H9 (cell line): ENCODE data around the gene AFAP1L2. TPM values are rescaled to one million over a fixed set of nuclear protein-coding genes. Genes with fewer than 3 reads are reported as not detected.

Source experiments
- DNase-seq: peaks from one replicate; pipeline ENCODE4 v3.0.0-alpha.2; 2017
- H2AFZ ChIP-seq: one replicate; pipeline ENCODE4 v1.6.1; 2013; ENCODE audit warnings: mild to moderate bottlenecking, low read length, control low read depth, moderate library complexity
- H2AK5ac ChIP-seq: 2 replicates; pipeline ENCODE4 v1.6.1; 2013; ENCODE audit warnings: low read length, control low read depth, mixed read lengths; ENCODE audit not compliant: insufficient read length
- H2BK120ac ChIP-seq: one replicate; pipeline ENCODE4 v1.6.1; 2013; ENCODE audit warnings: low read depth, mild to moderate bottlenecking, low read length, control low read depth, inconsistent platforms; ENCODE audit not compliant: poor library complexity, severe bottlenecking
- H2BK12ac ChIP-seq: 2 replicates; pipeline ENCODE4 v1.6.1; 2013; ENCODE audit warnings: low read length, control low read depth, mixed read lengths, low read depth; ENCODE audit not compliant: insufficient read length
- H2BK15ac ChIP-seq: 2 replicates; pipeline ENCODE4 v1.6.1; 2013; ENCODE audit warnings: low read depth, low read length, control low read depth
- H2BK20ac ChIP-seq: one replicate; pipeline ENCODE4 v1.6.1; 2013; ENCODE audit warnings: low read depth, mild to moderate bottlenecking, low read length, control low read depth, inconsistent platforms; ENCODE audit not compliant: poor library complexity, severe bottlenecking
- H2BK5ac ChIP-seq: 2 replicates; pipeline ENCODE4 v1.6.1; 2013; ENCODE audit warnings: low read length, control low read depth, mixed read lengths; ENCODE audit not compliant: insufficient read length
- H3K14ac ChIP-seq: 2 replicates; pipeline ENCODE4 v1.6.1; 2013; ENCODE audit warnings: low read length, control low read depth; ENCODE audit not compliant: insufficient read depth
- H3K18ac ChIP-seq: 2 replicates; pipeline ENCODE4 v1.6.1; 2013; ENCODE audit warnings: low read depth, mild to moderate bottlenecking, mixed read lengths, low read length, control low read depth; ENCODE audit not compliant: insufficient read length
- H3K23ac ChIP-seq: 2 replicates; pipeline ENCODE4 v1.6.1; 2013; ENCODE audit warnings: low read length, control low read depth, mixed read lengths, low read depth; ENCODE audit not compliant: insufficient read length
- H3K23me2 ChIP-seq: 2 replicates; pipeline ENCODE4 v1.6.1; 2013; ENCODE audit warnings: low read depth, mild to moderate bottlenecking, mixed read lengths, low read length, control low read depth; ENCODE audit not compliant: insufficient read length, poor library complexity, severe bottlenecking
- H3K27ac ChIP-seq: 2 replicates; pipeline ENCODE4 v1.5.1; 2013; ENCODE audit warnings: low read length, control low read depth, mixed read lengths, low read depth; ENCODE audit not compliant: insufficient read length
- H3K27me3 ChIP-seq: 2 replicates; pipeline ENCODE4 v1.6.1; 2013; ENCODE audit warnings: low read length, control low read depth, inconsistent platforms; ENCODE audit not compliant: insufficient read depth
- H3K4ac ChIP-seq: 2 replicates; pipeline ENCODE4 v1.6.1; 2013; ENCODE audit warnings: low read depth, mild to moderate bottlenecking, control low read depth, inconsistent platforms, low read length, moderate library complexity
- H3K4me1 ChIP-seq: 2 replicates; pipeline ENCODE4 v1.6.1; 2013; ENCODE audit warnings: low read length, control low read depth, inconsistent platforms; ENCODE audit not compliant: insufficient read depth
- H3K4me2 ChIP-seq: 2 replicates; pipeline ENCODE4 v1.6.1; 2013; ENCODE audit warnings: low read length, control low read depth, mixed read lengths; ENCODE audit not compliant: insufficient read length, insufficient read depth
- H3K56ac ChIP-seq: 2 replicates; pipeline ENCODE4 v1.6.1; 2013; ENCODE audit warnings: low read depth, mild to moderate bottlenecking, mixed read lengths, low read length, control low read depth; ENCODE audit not compliant: insufficient read length
- H3K79me1 ChIP-seq: 2 replicates; pipeline ENCODE4 v1.6.1; 2013; ENCODE audit warnings: low read depth, mild to moderate bottlenecking, moderate library complexity, low read length, control low read depth, inconsistent platforms; ENCODE audit not compliant: insufficient read depth, poor library complexity, severe bottlenecking
- H3K79me2 ChIP-seq: 2 replicates; pipeline ENCODE4 v1.6.1; 2013; ENCODE audit warnings: low read length, control low read depth, inconsistent platforms; ENCODE audit not compliant: insufficient read depth
- H3K9ac ChIP-seq: 2 replicates; pipeline ENCODE4 v1.6.1; 2013; ENCODE audit warnings: low read length, control low read depth, mixed read lengths; ENCODE audit not compliant: insufficient read length; ENCODE audit errors: extremely low read depth
- H3K9me3 ChIP-seq: one replicate; pipeline ENCODE4 v1.6.1; 2013; ENCODE audit warnings: low read depth, low read length, inconsistent platforms; ENCODE audit not compliant: control insufficient read depth
- H3T11ph ChIP-seq: one replicate; pipeline ENCODE4 v1.6.1; 2013; ENCODE audit warnings: mild to moderate bottlenecking, low read length, control low read depth, inconsistent platforms
- H4K20me1 ChIP-seq: one replicate; pipeline ENCODE4 v1.6.1; 2013; ENCODE audit not compliant: control insufficient read depth, insufficient read length, insufficient read depth
- H4K5ac ChIP-seq: 2 replicates; pipeline ENCODE4 v1.6.1; 2013; ENCODE audit warnings: low read depth, mild to moderate bottlenecking, mixed read lengths, low read length, control low read depth; ENCODE audit not compliant: insufficient read length
- H4K8ac ChIP-seq: replicated peaks from 2 replicates; pipeline ENCODE4 v1.6.1; 2013; ENCODE audit warnings: low read length, control low read depth, mixed read lengths, low read depth; ENCODE audit not compliant: insufficient read length
- H4K91ac ChIP-seq: 2 replicates; pipeline ENCODE4 v1.6.1; 2013; ENCODE audit warnings: low read depth, mild to moderate bottlenecking, moderate library complexity, mixed read lengths, low read length, control low read depth; ENCODE audit not compliant: insufficient read length
- H3K27ac Mint-ChIP-seq, 3 experiments: 2 replicates in 2 of 3; 3 replicates in 1 of 3; pipeline ENCODE4 v1.8.0; 2020 to 2021; ENCODE audit warnings: mixed read lengths in 3 of 3, mild to moderate bottlenecking in 1 of 3, moderate library complexity in 1 of 3
- H3K27me3 Mint-ChIP-seq: 2 replicates; pipeline ENCODE4 v1.8.0; 2021; ENCODE audit warnings: low read depth, mild to moderate bottlenecking, moderate library complexity, mixed read lengths
- H3K36me3 Mint-ChIP-seq, 3 experiments: 2 replicates in 2 of 3; 3 replicates in 1 of 3; pipeline ENCODE4 v1.8.0; 2020 to 2021; ENCODE audit warnings: low read depth in 3 of 3, mixed read lengths in 3 of 3; ENCODE audit not compliant: insufficient read depth in 1 of 3
- H3K4me1 Mint-ChIP-seq, 2 experiments: 2 replicates each; pipeline ENCODE4 v1.8.0; 2020; ENCODE audit warnings: mixed read lengths in 2 of 2
- H3K4me3 Mint-ChIP-seq, 2 experiments: 2 replicates in 1 of 2; 3 replicates in 1 of 2; pipeline ENCODE4 v1.8.0; 2020 to 2021; ENCODE audit warnings: mild to moderate bottlenecking in 2 of 2, mixed read lengths in 2 of 2, moderate library complexity in 1 of 2
- H3K9me3 Mint-ChIP-seq, 2 experiments: 2 replicates in 1 of 2; 3 replicates in 1 of 2; pipeline ENCODE4 v1.8.0; 2020; ENCODE audit warnings: mild to moderate bottlenecking in 2 of 2, mixed read lengths in 2 of 2, moderate library complexity in 1 of 2
- CTCF ChIP-seq: fragments of 200-600 bp; sonication (generic); conservative IDR thresholded peaks from 3 replicates; pipeline ENCODE4 v1.8.0; 2021; ENCODE audit warnings: antibody characterized with exemption, mild to moderate bottlenecking
- WGBS: extraction: QIAGEN DNeasy Blood & Tissue Kit; methylation state at CpG from one replicate; pipeline ENCODE4 v1.1.7; 2013; ENCODE audit warnings: missing lambda C conversion rate, low lambda C conversion rate, mixed read lengths; ENCODE audit not compliant: insufficient read length; ENCODE audit errors: extremely low coverage; 5-methylcytosine and 5-hydroxymethylcytosine counted together
- total RNA-seq: library from RNA; stranded (reverse); gene quantifications from 2 replicates; pipeline ENCODE4 v1.2.1, GENCODE V29; 2021

Gene AFAP1L2
- total RNA-seq, 1 experiment from 2014 or later = 0.77 TPM

- Mint-ChIP-seq H3K4me3 (no peak overlapping the region), H3K27ac (no peak overlapping the region), H3K9me3 (no peaks in the 10 kb centered on the region), H3K4me1 (peaks cover 7 to 14% of the 10 kb centered on the region in 2 experiments), H3K36me3 (no peaks in the 10 kb centered on the region), H3K27me3 (peaks cover 7% of the 10 kb centered on the region)
- Histone ChIP-seq H3K18ac (no peak overlapping the region), H2BK12ac (no peak overlapping the region), H3K27ac (no peak overlapping the region), H3K23ac (no peak overlapping the region), H3T11ph (no peak overlapping the region), H2BK15ac (no peak overlapping the region), H3K27me3 (no peaks in the 10 kb centered on the region), H2BK120ac (no peak overlapping the region), H4K5ac (no peak overlapping the region), H3K9me3 (no peaks in the 10 kb centered on the region), H3K4me2 (no peak overlapping the region), H3K9ac (no peak overlapping the region), H3K23me2 (no peaks in the 10 kb centered on the region), H4K20me1 (no peaks in the 10 kb centered on the region), H2AK5ac (no peak overlapping the region), H3K4me1 (no peaks in the 10 kb centered on the region), H3K4ac (no peak overlapping the region), H3K79me1 (no peaks in the 10 kb centered on the region), H4K8ac (no peak overlapping the region), H2AFZ (no peak overlapping the region), H4K91ac (no peak overlapping the region), H2BK5ac (no peak overlapping the region), H2BK20ac (no peak overlapping the region), H3K79me2 (no peaks in the 10 kb centered on the region), H3K14ac (no peak overlapping the region), H3K56ac (no peak overlapping the region)
- DNase-seq = no peak
- peak; percentile 47 for TF ChIP-seq CTCF
- no CpG with 5 or more reads among the region's 6 CpGs for WGBS
Observed at GRCh38 chr10:114386452-114386851, 17.9 kb downstream of the AFAP1L2 start.
